Endothelial cell of umbilical vein (primary cell): ENCODE results near the gene KIF25. TPM values are rescaled to one million over a fixed set of nuclear protein-coding genes. Genes with fewer than 3 reads are reported as not detected.

Experiments used
- BruUV-seq: library from RNA; stranded (reverse); fragments of 400-500 nt; replicated peaks from 2 replicates; lab custom pipeline; 2021; lab: Mats Ljungman, UMichigan
- CTCF ChIA-PET: fragments of 300-600, 350-600 bp; sonication (Branson Sonifier 250); formaldehyde crosslinking; loops from one replicate; lab custom pipeline; 2021; ENCODE audit warnings: antibody characterized with exemption, inconsistent platforms; lab: Charles Lee
- POLR2A ChIA-PET: fragments of 300-600, 350-600 bp; sonication (Branson Sonifier 250); formaldehyde crosslinking; loops from one replicate; lab custom pipeline; 2021; ENCODE audit warnings: antibody characterized with exemption, inconsistent platforms; lab: Charles Lee
- DNase-seq: peaks from one replicate; pipeline ENCODE4 v3.0.0-alpha.2; 2011; ENCODE audit warnings: low read depth, low spot score
- FAIRE-seq: peaks from 2 replicates; lab custom pipeline; 2011; peaks lifted over from hg19 to GRCh38; lab: Jason Lieb, UNC
- H2AFZ ChIP-seq: 2 replicates; pipeline ENCODE4 v1.6.0; 2012; ENCODE audit warnings: low read depth, low read length, control low read depth, inconsistent platforms
- H3K27ac ChIP-seq: 2 replicates; pipeline ENCODE4 v1.5.1; 2011; ENCODE audit warnings: low read depth, mild to moderate bottlenecking, control low read depth, low read length, moderate library complexity; ENCODE audit not compliant: insufficient read depth
- H3K27me3 ChIP-seq, 2 experiments: 2 replicates each; pipeline versions ENCODE4 v1.6.0 to v1.6.1; 2011; ENCODE audit warnings: low read length in 2 of 2, mixed read lengths in 1 of 2; ENCODE audit not compliant: control insufficient read depth in 2 of 2, insufficient read depth in 2 of 2
- H3K36me3 ChIP-seq, 2 experiments: 2 replicates in 1 of 2; 3 replicates in 1 of 2; pipeline ENCODE4 v1.5.1; 2011; ENCODE audit warnings: low read length in 2 of 2, mild to moderate bottlenecking in 1 of 2, moderate library complexity in 1 of 2; ENCODE audit not compliant: control insufficient read depth in 2 of 2, insufficient read depth in 2 of 2; ENCODE audit errors: extremely low read depth in 1 of 2
- H3K4me1 ChIP-seq: 3 replicates; pipeline ENCODE4 v1.5.1; 2011; ENCODE audit warnings: mild to moderate bottlenecking, low read length; ENCODE audit not compliant: control insufficient read depth, insufficient read depth; ENCODE audit errors: extremely low read depth
- H3K4me2 ChIP-seq: 2 replicates; pipeline ENCODE4 v1.6.1; 2011; ENCODE audit warnings: low read length, control low read depth, mixed read lengths; ENCODE audit not compliant: insufficient read depth
- H3K4me3 ChIP-seq, 3 experiments: fragments of 200-600 bp in 1 of 3; sonication (generic), shearing (Covaris generic) in 1 of 3; replicated peaks in 1 of 3; 2 replicates each; pipeline ENCODE4 v1.5.1; 2011 to 2016; ENCODE audit warnings: control low read depth in 3 of 3, low read length in 3 of 3, mild to moderate bottlenecking in 2 of 3, inconsistent platforms in 1 of 3, low read depth in 1 of 3, moderate library complexity in 1 of 3; ENCODE audit not compliant: insufficient read depth in 1 of 3
- H3K79me2 ChIP-seq: 2 replicates; pipeline ENCODE4 v1.6.0; 2012; ENCODE audit warnings: low read length, inconsistent platforms; ENCODE audit not compliant: control insufficient read depth, insufficient read depth
- H3K9ac ChIP-seq: replicated peaks from 2 replicates; pipeline ENCODE3; 2011; ENCODE audit warnings: low read length, control low read depth; ENCODE audit not compliant: insufficient read depth; ENCODE audit errors: extremely low read depth
- H3K9me1 ChIP-seq: replicated peaks from 3 replicates; pipeline ENCODE4 v1.6.0; 2011; ENCODE audit warnings: mild to moderate bottlenecking, low read length; ENCODE audit not compliant: control insufficient read depth, insufficient read depth; ENCODE audit errors: extremely low read depth
- H3K9me3 ChIP-seq: replicated peaks from 2 replicates; pipeline ENCODE4 v1.5.1; 2012; ENCODE audit warnings: low read length, inconsistent platforms; ENCODE audit not compliant: control insufficient read depth, insufficient read depth
- H4K20me1 ChIP-seq: replicated peaks from 2 replicates; pipeline ENCODE3; 2011; ENCODE audit warnings: mild to moderate bottlenecking, low read length; ENCODE audit not compliant: control insufficient read depth, insufficient read depth; ENCODE audit errors: extremely low read depth
- CTCF ChIP-seq, 2 donors: IDR thresholded peaks; 1 replicate in 1 of 2; 2 replicates in 1 of 2; pipeline ENCODE4 v1.5.1; 2011; ENCODE audit warnings: low read length in 2 of 2, mild to moderate bottlenecking in 2 of 2, moderate library complexity in 2 of 2, control low read depth in 1 of 2, inconsistent platforms in 1 of 2, low read depth in 1 of 2; ENCODE audit not compliant: insufficient read depth in 1 of 2; ENCODE audit errors: extremely low read depth in 1 of 2
- EZH2 ChIP-seq: IDR thresholded peaks from 2 replicates; pipeline ENCODE4 v1.6.1; 2012; ENCODE audit warnings: borderline replicate concordance, low read depth, mild to moderate bottlenecking, moderate library complexity, low read length, inconsistent platforms; ENCODE audit not compliant: severe bottlenecking
- FOS ChIP-seq: IDR thresholded peaks from 2 replicates; pipeline ENCODE4 v1.6.1; 2011; ENCODE audit warnings: mild to moderate bottlenecking, low read length, moderate library complexity, borderline replicate concordance; ENCODE audit not compliant: insufficient read depth
- GATA2 ChIP-seq: IDR thresholded peaks from 2 replicates; pipeline ENCODE4 v1.7.0; 2011; ENCODE audit warnings: low read depth, mild to moderate bottlenecking, moderate library complexity, mixed read lengths, low read length; ENCODE audit not compliant: insufficient read length, insufficient read depth
- JUN ChIP-seq: IDR thresholded peaks from 2 replicates; pipeline ENCODE4 v1.6.1; 2011; ENCODE audit warnings: borderline replicate concordance, low read depth; ENCODE audit not compliant: insufficient read length, insufficient read depth
- MAX ChIP-seq: IDR thresholded peaks from 2 replicates; pipeline ENCODE4 v1.6.1; 2011; ENCODE audit not compliant: insufficient read depth, insufficient read length
- MYC ChIP-seq: IDR thresholded peaks from one replicate; pipeline ENCODE4 v1.6.1; 2011; ENCODE audit warnings: mild to moderate bottlenecking, low read depth, low read length
- POLR2A ChIP-seq: IDR thresholded peaks from 2 replicates; pipeline ENCODE4 v1.6.1; 2012; ENCODE audit warnings: low read depth, mild to moderate bottlenecking, control low read depth, low read length
- POLR2AphosphoS5 ChIP-seq: IDR thresholded peaks from 2 replicates; pipeline ENCODE4 v1.6.1; 2012; ENCODE audit warnings: low read depth, mild to moderate bottlenecking, control low read depth, low read length, moderate library complexity; ENCODE audit not compliant: insufficient read depth
- dilution Hi-C: fragments of 300-500 bp; cut with MboI; formaldehyde crosslinking; loops from one replicate; pipeline ENCODE4 v1.15.0; 2019; ENCODE audit warnings: low sequenced_read_pairs; ENCODE audit not compliant: extremely low pct_ligation_motif_present
- intact Hi-C: fragments of 100-400 bp; cut with micrococcal nuclease; formaldehyde crosslinking; loops from one replicate; pipeline ENCODE4 v1.10.0; 2022
- polyA plus RNA-seq, 4 experiments: library from polyadenylated mRNA; depleted of rRNA in 3 of 4; stranded (reverse) in 3 of 4; unstranded in 1 of 4; fragments of >200 nt; gene quantifications; 2 replicates each; pipeline versions ENCODE4 v1.2.1 to v1.2.3, GENCODE V29; 2011 to 2012; ENCODE audit warnings: missing spikeins in 1 of 4
- total RNA-seq: library from RNA; stranded (reverse); gene quantifications from 2 replicates; pipeline ENCODE4 v1.2.3, GENCODE V29; 2021

KIF25 gene
- total and polyA plus RNA-seq, 2 donors (not counting 3 experiments of a cell fraction or from before 2014, with no cell fraction given), result not detected

- Histone ChIP-seq H3K4me2 (no peak overlapping the region), H3K27ac (no peak overlapping the region), H3K4me1 (peaks cover 8% of the 10 kb centered on the region), H3K9me3 (no peaks in the 10 kb centered on the region), H4K20me1 (no peaks in the 10 kb centered on the region), H3K27me3 (no peaks in the 10 kb centered on the region), H3K9me1 (no peaks in the 10 kb centered on the region), H3K4me3 (no peak overlapping the region), H3K36me3 (peaks cover 10 to 11% of the 10 kb centered on the region in 2 experiments), H3K9ac (no peak overlapping the region), H3K79me2 (no peaks in the 10 kb centered on the region), H2AFZ (no peak overlapping the region)
- DNase-seq (no peak), FAIRE-seq (no peak)
- TSS peak; percentile 30 for BruUV-seq
- POLR2A ChIA-PET, result no interaction called here
- dilution Hi-C loops, result no loop called here
- CTCF ChIA-PET, result interaction anchor here (1.2 kb wide), 1 partner anchor 11 kb away, joined by 5 read pairs; no protein-coding TSS in a partner anchor
- intact Hi-C loops, result no loop called here
- TF ChIP-seq GATA2 (no peak), CTCF (IDR thresholded peaks at IDR 0.05; ENCODE audit: extremely low read depth in 1 of 2, insufficient read depth in 1 of 2, low read depth in 1 of 2, low read length in 2 of 2) (no peak), POLR2A (no peak), MYC (no peak), EZH2 (no peak), FOS (no peak), POLR2AphosphoS5 (no peak), JUN (no peak), MAX (no peak)
Observed at GRCh38 chr6:167970230-167970629, 27.2 kb upstream of the KIF25 start.
